ENCODE results near the gene CAMK2B.

DNA sequence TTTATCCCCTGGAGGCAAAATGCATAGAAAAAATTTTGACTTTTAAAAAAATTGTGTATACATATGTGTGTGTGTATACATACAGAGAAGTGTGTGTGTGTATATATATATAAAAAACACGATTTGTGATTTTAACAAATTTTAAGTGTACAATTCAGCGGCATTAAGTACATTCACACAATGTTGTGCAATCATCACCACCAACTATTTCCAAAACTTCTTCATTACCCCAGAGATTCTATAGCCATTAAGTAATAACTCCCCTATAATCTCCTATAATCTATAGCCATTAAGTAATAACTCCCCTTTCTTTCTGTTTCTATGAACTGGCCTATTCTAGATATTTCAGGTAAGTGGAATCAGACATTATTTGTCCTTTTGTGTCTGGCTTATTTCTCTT lies 20.7 kb upstream of the CAMK2B start:
- TF ChIP-seq, protein P1, sequence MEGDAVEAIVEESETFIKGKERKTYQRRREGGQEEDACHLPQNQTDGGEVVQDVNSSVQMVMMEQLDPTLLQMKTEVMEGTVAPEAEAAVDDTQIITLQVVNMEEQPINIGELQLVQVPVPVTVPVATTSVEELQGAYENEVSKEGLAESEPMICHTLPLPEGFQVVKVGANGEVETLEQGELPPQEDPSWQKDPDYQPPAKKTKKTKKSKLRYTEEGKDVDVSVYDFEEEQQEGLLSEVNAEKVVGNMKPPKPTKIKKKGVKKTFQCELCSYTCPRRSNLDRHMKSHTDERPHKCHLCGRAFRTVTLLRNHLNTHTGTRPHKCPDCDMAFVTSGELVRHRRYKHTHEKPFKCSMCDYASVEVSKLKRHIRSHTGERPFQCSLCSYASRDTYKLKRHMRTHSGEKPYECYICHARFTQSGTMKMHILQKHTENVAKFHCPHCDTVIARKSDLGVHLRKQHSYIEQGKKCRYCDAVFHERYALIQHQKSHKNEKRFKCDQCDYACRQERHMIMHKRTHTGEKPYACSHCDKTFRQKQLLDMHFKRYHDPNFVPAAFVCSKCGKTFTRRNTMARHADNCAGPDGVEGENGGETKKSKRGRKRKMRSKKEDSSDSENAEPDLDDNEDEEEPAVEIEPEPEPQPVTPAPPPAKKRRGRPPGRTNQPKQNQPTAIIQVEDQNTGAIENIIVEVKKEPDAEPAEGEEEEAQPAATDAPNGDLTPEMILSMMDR (IDR thresholded peaks at IDR 0.05; ENCODE audit: poor library complexity) = no peak
- TF ChIP-seq EZH2 (IDR thresholded peaks at IDR 0.05; ENCODE audit: borderline replicate concordance) = no peak
- no peak for TF ChIP-seq EZH2phosphoT487 (IDR thresholded peaks at IDR 0.05; ENCODE audit: low read depth, severe bottlenecking, unreplicated experiment)

Measured in hepatocyte (in vitro differentiated cells).